ENCODE measurements around the gene CHPF2. TPM values are rescaled to one million over a fixed set of nuclear protein-coding genes. Genes with fewer than 3 reads are reported as not detected.

Gene CHPF2
- polyA plus RNA-seq, 1 experiment: 32.9 TPM

GRCh38 chr7:151243045-151243349, 10.7 kb downstream of the CHPF2 start:
- Histone ChIP-seq H3K9me3 (ENCODE audit: control insufficient read depth, insufficient read depth, low read length) (no peaks in the 10 kb centered on the region), H3K27ac (ENCODE audit: low read depth, low read length) (no peak overlapping the region), H3K4me3 (ENCODE audit: low read depth, low read length) (no peak overlapping the region), H3K27me3 (ENCODE audit: control insufficient read depth, insufficient read depth, low read length) (no peaks in the 10 kb centered on the region)
- DNase-seq (ENCODE audit: low read depth, low spot score): no peak
- ChIA-PET POLR2A (interaction anchor here (0.6 to 1.9 kb wide), 3 partner anchors 9 to 164 kb away, joined by 3 to 8 read pairs (median 5); partner anchors contain the start of gene ABCF2), CTCF (interaction anchor here (0.7 to 5.1 kb wide), 7 partner anchors 9 to 62 kb away, joined by 3 to 64 read pairs (median 8); partner anchors contain the start of gene ABCF2)
- no peak for TF ChIP-seq CTCF (IDR thresholded peaks at IDR 0.05; ENCODE audit: low read depth, low read length)

GRCh38 chr7:151243408-151244195, 11.3 kb downstream of the CHPF2 start:
- no peaks in the 10 kb centered on the region for H3K9me3 ChIP-seq (ENCODE audit: control insufficient read depth, insufficient read depth, low read length)
- ChIA-PET POLR2A (interaction anchor here (0.6 to 1.9 kb wide), 4 partner anchors 8 to 165 kb away, joined by 3 to 8 read pairs (median 4); partner anchors contain the start of gene ABCF2), CTCF (interaction anchor here (0.6 to 5.1 kb wide), 30 partner anchors 9 to 204 kb away, joined by 3 to 64 read pairs (median 4); partner anchors contain the start of genes ABCF2, CHPF2 and H2BK1)
- no peak for TF ChIP-seq CTCF (IDR thresholded peaks at IDR 0.05; ENCODE audit: low read depth, low read length)
- no peak overlapping the region for H3K27ac ChIP-seq (ENCODE audit: low read depth, low read length)
- no peaks in the 10 kb centered on the region for H3K27me3 ChIP-seq (ENCODE audit: control insufficient read depth, insufficient read depth, low read length)
- no peak overlapping the region for H3K4me3 ChIP-seq (ENCODE audit: low read depth, low read length)
- DNase-seq (ENCODE audit: low read depth, low spot score): no peak

DNA sequence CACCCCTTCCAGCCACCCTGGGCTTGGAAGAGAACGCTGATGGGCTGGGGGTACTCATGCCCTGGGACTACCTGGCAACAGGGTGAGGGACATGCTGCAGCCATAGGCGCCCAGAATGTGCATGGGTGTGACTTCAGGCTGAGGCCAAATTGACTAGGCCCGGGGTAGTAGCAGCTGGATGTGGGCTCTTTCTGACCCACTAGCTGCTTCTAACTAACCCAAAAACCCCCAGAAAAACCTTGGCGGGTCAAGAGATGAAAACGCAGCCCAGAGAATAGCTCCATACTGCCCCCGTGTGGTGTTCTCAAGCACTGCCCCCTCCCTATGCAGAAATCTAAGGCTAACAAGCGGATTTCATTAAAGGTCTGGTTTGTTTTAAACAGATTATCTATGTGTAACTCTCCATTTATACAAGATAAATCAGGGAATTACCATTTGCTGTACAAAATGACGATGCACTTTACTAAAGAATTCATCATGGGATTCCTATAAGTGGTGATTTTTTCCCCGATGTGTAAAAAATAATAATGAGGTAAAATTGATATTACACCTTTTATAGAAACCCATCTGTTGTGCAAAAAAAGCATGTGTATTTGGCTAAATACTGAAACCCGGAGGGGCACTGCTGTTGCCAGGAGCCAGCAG, 12.0 kb downstream of the CHPF2 start:
- Histone ChIP-seq H3K9me3 (ENCODE audit: control insufficient read depth, insufficient read depth, low read length) (no peaks in the 10 kb centered on the region), H3K4me3 (ENCODE audit: low read depth, low read length) (no peak overlapping the region), H3K27me3 (ENCODE audit: control insufficient read depth, insufficient read depth, low read length) (no peaks in the 10 kb centered on the region), H3K27ac (ENCODE audit: low read depth, low read length) (no peak overlapping the region)
- CTCF ChIA-PET: interaction anchor here (0.6 to 5.1 kb wide), 29 partner anchors 8 to 203 kb away, joined by 3 to 64 read pairs (median 5); partner anchors contain the start of genes ABCF2, CHPF2 and H2BK1
- POLR2A ChIA-PET: interaction anchor here (0.6 to 1.2 kb wide), 3 partner anchors 10 to 139 kb away, joined by 3 to 5 read pairs (median 4); partner anchors contain the start of gene ABCF2
- DNase-seq (ENCODE audit: low read depth, low spot score): no peak
- peak; percentile 95 for TF ChIP-seq CTCF (IDR thresholded peaks at IDR 0.05; ENCODE audit: low read depth, low read length)

DNA sequence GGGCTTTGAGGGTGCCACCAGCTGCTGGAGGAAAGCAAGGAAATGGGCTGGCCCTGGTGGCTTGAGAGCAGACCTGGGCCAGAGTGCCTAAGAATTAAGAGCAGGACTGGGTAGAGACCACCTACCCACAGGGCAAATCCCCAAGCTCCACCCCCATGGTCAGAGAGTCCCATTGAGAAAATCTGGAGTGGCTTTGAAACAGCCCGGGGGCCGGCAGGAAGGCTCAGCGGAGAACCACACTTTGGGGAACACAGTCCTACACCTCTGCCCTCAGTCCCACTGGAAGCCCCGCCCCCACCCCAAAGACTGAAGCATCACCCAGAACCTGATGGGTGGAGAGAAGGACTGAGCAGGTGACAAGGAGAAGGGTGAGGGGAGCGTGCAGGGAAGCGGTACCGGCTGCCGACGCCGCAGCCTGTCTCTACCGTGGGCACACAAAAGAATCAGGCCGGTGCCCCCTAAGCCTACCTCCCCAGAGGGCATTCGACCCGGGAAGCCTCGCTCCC, 12.6 kb downstream of the CHPF2 start:
- DNase-seq (ENCODE audit: low read depth, low spot score): no peak
- no peak for TF ChIP-seq CTCF (IDR thresholded peaks at IDR 0.05; ENCODE audit: low read depth, low read length)
- no peaks in the 10 kb centered on the region for H3K9me3 ChIP-seq (ENCODE audit: control insufficient read depth, insufficient read depth, low read length)
- POLR2A ChIA-PET: interaction anchor here (0.6 to 1.2 kb wide), 2 partner anchors 18 to 139 kb away, joined by 4 to 5 read pairs; partner anchors contain the start of gene ABCF2
- H3K27ac ChIP-seq (ENCODE audit: low read depth, low read length): no peak overlapping the region
- no peaks in the 10 kb centered on the region for H3K27me3 ChIP-seq (ENCODE audit: control insufficient read depth, insufficient read depth, low read length)
- CTCF ChIA-PET: interaction anchor here (0.9 to 5.1 kb wide), 21 partner anchors 8 to 203 kb away, joined by 3 to 64 read pairs (median 5); partner anchors contain the start of genes ABCF2, CHPF2 and H2BK1
- peak overlapping the region; percentile 37 for H3K4me3 ChIP-seq (ENCODE audit: low read depth, low read length)

All from AG04450 (cell line).